Fibroblast of the aortic adventitia (primary cell): ENCODE measurements around the gene LCORL. TPM values are rescaled to one million over a fixed set of nuclear protein-coding genes. Genes with fewer than 3 reads are reported as not detected.
"Not testable (repeated sequence)": the region's sequence is repeated elsewhere in the genome, so short reads cannot be mapped to it uniquely, and the experiment has no call there.

Experiments used
- DNase-seq: peaks from one replicate; pipeline ENCODE4 v3.0.0-alpha.2; 2010; ENCODE audit warnings: low read depth
- H3K4me3 ChIP-seq: 2 replicates; pipeline ENCODE4 v1.5.1; 2011; ENCODE audit warnings: low read depth, mild to moderate bottlenecking, control low read depth, low read length, moderate library complexity
- CTCF ChIP-seq: IDR thresholded peaks from 2 replicates; pipeline ENCODE4 v1.5.1; 2011; ENCODE audit warnings: mild to moderate bottlenecking, low read length, control low read depth, inconsistent platforms; ENCODE audit not compliant: insufficient read depth
- total RNA-seq: library from RNA; depleted of rRNA; stranded (reverse); fragments of >200 nt; gene quantifications from 2 replicates; pipeline ENCODE4 v1.2.3, GENCODE V29; 2012; ENCODE audit warnings: low replicate concordance

Gene LCORL
- total RNA-seq, 1 donor, result 11.0 TPM

- TF ChIP-seq CTCF, result no peak
Measured at GRCh38 chr4:17851959-17852358, 169.6 kb downstream of the LCORL start.

GRCh38 chr4:17850295-17850694 lies 171.3 kb downstream of the LCORL start:
- DNase-seq, H3K4me3 ChIP-seq: not testable (repeated sequence)

More at GRCh38 chr4:17851959-17852358, 169.6 kb downstream of the LCORL start:
- DNase-seq, result no peak
- H3K4me3 ChIP-seq, result no peak overlapping the region

GRCh38 chr4:17846266-17846665 lies 175.3 kb downstream of the LCORL start:
- no peak for DNase-seq
- TF ChIP-seq CTCF, result no peak
- no peak overlapping the region for H3K4me3 ChIP-seq

GRCh38 chr4:17823871-17824669 lies 197.5 kb downstream of the LCORL start:
- no peak for DNase-seq
- H3K4me3 ChIP-seq, result no peak overlapping the region
- TF ChIP-seq CTCF, result no peak

- TF ChIP-seq CTCF, result peak; percentile 59
- peak overlapping the region; percentile 15 for H3K4me3 ChIP-seq
- DNase-seq, result peak; percentile 87
Measured at GRCh38 chr4:17817027-17817426, 204.5 kb downstream of the LCORL start.

GRCh38 chr4:17816142-17816541 lies 205.4 kb downstream of the LCORL start:
- no peak for DNase-seq
- TF ChIP-seq CTCF, result no peak
- H3K4me3 ChIP-seq, result no peak overlapping the region

GRCh38 chr4:17814140-17814539 lies 207.4 kb downstream of the LCORL start:
- DNase-seq, result peak; percentile 76
- H3K4me3 ChIP-seq, result no peak overlapping the region
- TF ChIP-seq CTCF, result no peak
